Measurements from ENCODE around the gene PRPSAP2. TPM values are rescaled to one million over a fixed set of nuclear protein-coding genes. Genes with fewer than 3 reads are reported as not detected.
A peak's percentile ranks its signal among the peaks of the same experiment; 100 is the strongest.
"Not testable (repeated sequence)": the region's sequence is repeated elsewhere in the genome, so short reads cannot be mapped to it uniquely, and the experiment has no call there.

Gene PRPSAP2
- total RNA-seq, 1 experiment from 2014 or later = 62.9 TPM

DNA sequence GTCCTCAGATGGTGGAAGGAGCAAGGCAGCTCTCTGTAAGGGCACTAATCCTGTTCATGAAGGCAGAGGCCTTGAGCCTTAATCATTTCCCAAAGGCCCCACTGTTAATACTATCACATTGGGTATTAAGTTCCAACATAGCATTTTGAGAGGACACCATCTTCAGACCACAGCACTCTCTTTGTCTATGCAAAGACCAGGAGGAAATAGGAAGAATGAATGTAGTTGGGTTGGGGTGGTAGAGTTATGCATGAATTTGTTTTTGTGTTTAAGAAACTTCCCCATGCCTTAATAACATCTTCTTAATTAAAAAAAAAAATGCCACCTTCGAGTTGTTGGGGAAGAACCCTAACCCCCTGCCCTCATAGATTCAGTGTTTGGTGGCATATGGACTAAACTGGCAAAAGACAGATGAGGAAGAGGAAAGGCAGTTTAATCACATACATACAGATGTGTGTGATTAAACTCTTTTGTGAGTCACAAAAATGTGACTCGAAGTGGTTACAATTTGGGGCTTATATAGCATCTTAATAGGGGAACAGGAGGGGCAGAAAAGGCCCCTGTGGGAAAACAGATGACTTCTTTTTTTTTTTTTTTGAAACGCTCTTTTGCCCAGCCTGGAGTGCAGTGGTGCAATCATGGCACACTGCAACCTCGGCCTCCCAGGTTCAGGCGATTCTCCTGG lies 59.0 kb downstream of the PRPSAP2 start:
- H3K27me3 ChIP-seq (ENCODE audit: control insufficient read depth, insufficient read depth, low read length) = no peaks in the 10 kb centered on the region
- H3K36me3 ChIP-seq (replicated peaks; ENCODE audit: control insufficient read depth, insufficient read depth, low read length) = peaks cover 7% of the 10 kb centered on the region
- H3K4me3 ChIP-seq (ENCODE audit: insufficient read depth, low read depth, low read length) = no peak overlapping the region
- DNase-seq = no peak

DNA sequence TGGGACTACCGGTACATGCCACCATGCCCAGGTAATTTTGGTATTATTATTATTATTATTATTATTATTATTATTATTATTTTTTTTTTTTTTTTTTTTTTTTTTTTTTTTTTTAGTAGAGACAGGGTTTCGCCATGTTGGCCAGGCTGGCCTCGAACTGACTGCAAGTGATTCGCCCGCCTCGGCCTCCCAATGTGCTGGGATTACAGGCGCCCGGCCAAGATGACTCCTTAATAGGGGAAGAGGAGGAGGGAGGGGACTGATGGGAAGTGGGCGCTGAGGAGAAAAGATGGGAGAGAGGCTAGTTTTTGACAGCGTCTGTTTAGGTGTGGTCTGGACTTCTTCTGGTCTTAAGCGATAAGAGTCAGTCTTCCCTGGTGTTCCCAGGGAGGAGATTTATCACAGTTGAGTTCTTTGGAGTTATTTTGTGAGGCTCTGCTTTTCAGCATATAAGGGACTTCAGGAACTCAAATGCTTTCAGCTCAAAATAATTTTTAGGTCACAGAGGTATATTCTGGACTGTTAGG lies 59.6 kb downstream of the PRPSAP2 start:
- Histone ChIP-seq H3K4me3 (ENCODE audit: insufficient read depth, low read depth, low read length) (no peak overlapping the region), H3K27me3 (ENCODE audit: control insufficient read depth, insufficient read depth, low read length) (no peaks in the 10 kb centered on the region), H3K36me3 (replicated peaks; ENCODE audit: control insufficient read depth, insufficient read depth, low read length) (peaks cover 5% of the 10 kb centered on the region)
- no peak for DNase-seq

DNA sequence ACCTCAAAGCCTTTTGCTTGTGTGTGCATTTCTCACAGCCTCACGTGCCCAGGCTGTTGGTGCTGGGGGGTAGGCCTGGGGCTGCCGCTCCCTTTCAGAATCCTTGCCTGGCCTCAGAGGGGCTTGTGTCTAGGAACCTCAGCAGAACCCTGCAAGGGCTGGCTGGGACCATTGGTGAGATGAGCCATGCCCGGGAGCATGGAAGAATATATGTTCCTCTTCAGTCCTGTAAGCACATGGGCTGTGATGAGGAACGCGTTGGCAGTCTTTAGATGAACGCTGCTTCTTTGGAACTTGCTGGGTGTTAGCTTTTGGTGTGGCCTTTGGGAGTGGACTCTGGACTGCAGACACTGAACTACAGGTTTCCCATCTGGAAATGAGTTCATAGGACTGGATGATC lies 62.0 kb downstream of the PRPSAP2 start:
- H3K36me3 ChIP-seq (replicated peaks; ENCODE audit: control insufficient read depth, insufficient read depth, low read length) = peaks cover 5% of the 10 kb centered on the region
- H3K27me3 ChIP-seq (ENCODE audit: control insufficient read depth, insufficient read depth, low read length) = no peaks in the 10 kb centered on the region

DNA sequence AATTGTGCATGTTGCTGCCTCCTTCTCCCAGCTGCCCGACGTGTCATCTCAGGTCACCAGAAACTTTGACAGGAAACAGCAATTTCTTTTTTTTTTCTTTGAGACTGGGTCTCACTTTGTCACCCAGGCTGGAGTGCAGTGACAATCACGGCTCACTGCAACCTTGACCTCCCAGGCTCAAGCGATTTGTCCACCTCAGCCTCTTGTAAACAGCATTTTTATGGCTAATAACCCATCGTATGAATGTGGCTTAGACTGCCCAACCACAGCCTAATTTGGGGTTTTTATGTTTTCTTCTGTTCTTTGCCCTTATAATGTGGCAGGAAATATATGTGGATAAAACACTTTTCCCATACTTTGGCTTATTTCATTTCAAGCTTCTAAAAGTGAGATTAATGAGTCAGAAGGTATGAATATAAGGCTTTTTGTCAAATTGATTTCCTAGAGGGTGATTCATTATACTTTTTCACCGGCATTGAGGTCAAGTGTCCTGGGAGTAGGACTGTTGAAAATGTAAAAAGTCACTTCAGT lies 63.0 kb downstream of the PRPSAP2 start:
- peaks cover 3% of the 10 kb centered on the region for H3K36me3 ChIP-seq (replicated peaks; ENCODE audit: control insufficient read depth, insufficient read depth, low read length)

More for the DNA sequence above, 62.0 kb downstream of the PRPSAP2 start:
- H3K4me3 ChIP-seq (ENCODE audit: insufficient read depth, low read depth, low read length) = no peak overlapping the region
- no peak for DNase-seq

DNA sequence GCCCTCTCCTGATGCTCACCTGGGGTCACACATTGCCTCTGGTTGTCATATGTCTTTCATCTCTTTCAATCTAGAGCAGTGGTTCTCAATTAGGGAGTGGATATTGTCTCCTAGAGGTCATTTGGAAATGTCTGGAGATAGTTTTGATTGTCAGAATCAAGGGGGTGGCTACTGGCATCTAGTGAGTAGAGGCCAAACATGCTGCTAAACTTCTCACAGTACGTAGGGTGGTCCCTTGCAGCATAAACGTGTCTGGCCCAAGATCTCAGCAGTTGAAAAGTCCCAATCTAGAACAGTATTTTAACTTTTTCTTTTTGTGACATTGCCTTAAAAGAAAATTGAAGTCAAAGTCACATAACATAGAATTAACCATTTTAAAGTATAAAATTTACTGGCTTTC lies 63.6 kb downstream of the PRPSAP2 start:
- no peak for DNase-seq
- Histone ChIP-seq H3K36me3 (replicated peaks; ENCODE audit: control insufficient read depth, insufficient read depth, low read length) (peaks cover 3% of the 10 kb centered on the region), H3K27me3 (ENCODE audit: control insufficient read depth, insufficient read depth, low read length) (no peaks in the 10 kb centered on the region), H3K4me3 (ENCODE audit: insufficient read depth, low read depth, low read length) (no peak overlapping the region)

More for the DNA sequence above, 63.0 kb downstream of the PRPSAP2 start:
- DNase-seq = no peak
- Histone ChIP-seq H3K4me3 (ENCODE audit: insufficient read depth, low read depth, low read length) (no peak overlapping the region), H3K27me3 (ENCODE audit: control insufficient read depth, insufficient read depth, low read length) (no peaks in the 10 kb centered on the region)

GRCh38 chr17:18921912-18922451 lies 64.1 kb downstream of the PRPSAP2 start:
- DNase-seq = no peak
- Histone ChIP-seq H3K4me3 (ENCODE audit: insufficient read depth, low read depth, low read length) (no peak overlapping the region), H3K27me3 (ENCODE audit: control insufficient read depth, insufficient read depth, low read length) (no peaks in the 10 kb centered on the region), H3K36me3 (replicated peaks; ENCODE audit: control insufficient read depth, insufficient read depth, low read length) (peaks cover 2% of the 10 kb centered on the region)

- not testable (repeated sequence) for DNase-seq; H3K27me3 ChIP-seq (ENCODE audit: control insufficient read depth, insufficient read depth, low read length); H3K36me3 ChIP-seq (replicated peaks; ENCODE audit: control insufficient read depth, insufficient read depth, low read length); H3K4me3 ChIP-seq (ENCODE audit: insufficient read depth, low read depth, low read length)
These were observed 64.7 kb downstream of the PRPSAP2 start for GRCh38 chr17:18922596-18922995.

DNA sequence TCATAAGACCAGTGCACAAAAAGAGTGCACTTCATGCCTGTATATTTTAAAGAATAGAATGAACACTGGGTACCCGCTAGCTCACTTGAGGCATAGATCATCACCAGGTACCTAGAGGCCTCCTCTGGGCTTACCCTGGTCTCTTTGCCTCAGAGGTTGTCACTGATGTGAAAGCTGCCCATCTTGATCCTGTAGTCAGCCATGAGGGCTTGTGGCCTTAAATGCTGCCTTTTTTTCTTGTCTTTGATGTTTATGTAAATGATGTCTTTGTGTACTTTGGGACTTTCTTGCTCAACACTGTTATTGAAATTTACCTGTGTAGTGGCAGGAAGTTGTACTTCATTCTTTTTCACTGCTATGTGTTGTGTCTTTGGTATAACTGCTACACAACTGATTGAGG lies 67.3 kb downstream of the PRPSAP2 start:
- DNase-seq = no peak
- H3K36me3 ChIP-seq (replicated peaks; ENCODE audit: control insufficient read depth, insufficient read depth, low read length) = peaks cover 3% of the 10 kb centered on the region; the same call in 1 of the 2 replicates
- H3K27me3 ChIP-seq (ENCODE audit: control insufficient read depth, insufficient read depth, low read length) = no peaks in the 10 kb centered on the region
- H3K4me3 ChIP-seq (ENCODE audit: insufficient read depth, low read depth, low read length) = no peak overlapping the region

- Histone ChIP-seq H3K4me3 (ENCODE audit: insufficient read depth, low read depth, low read length) (no peak overlapping the region), H3K36me3 (replicated peaks; ENCODE audit: control insufficient read depth, insufficient read depth, low read length) (peaks cover 5% of the 10 kb centered on the region), H3K27me3 (ENCODE audit: control insufficient read depth, insufficient read depth, low read length) (no peaks in the 10 kb centered on the region)
- DNase-seq = peak; percentile 39
These were observed 70.7 kb downstream of the PRPSAP2 start for GRCh38 chr17:18928628-18929125.

- DNase-seq = no peak
- no peaks in the 10 kb centered on the region for H3K27me3 ChIP-seq (ENCODE audit: control insufficient read depth, insufficient read depth, low read length)
- no peak overlapping the region for H3K4me3 ChIP-seq (ENCODE audit: insufficient read depth, low read depth, low read length)
- peaks cover 5% of the 10 kb centered on the region for H3K36me3 ChIP-seq (replicated peaks; ENCODE audit: control insufficient read depth, insufficient read depth, low read length)
These were observed 74.6 kb downstream of the PRPSAP2 start for GRCh38 chr17:18932360-18933055.

DNA sequence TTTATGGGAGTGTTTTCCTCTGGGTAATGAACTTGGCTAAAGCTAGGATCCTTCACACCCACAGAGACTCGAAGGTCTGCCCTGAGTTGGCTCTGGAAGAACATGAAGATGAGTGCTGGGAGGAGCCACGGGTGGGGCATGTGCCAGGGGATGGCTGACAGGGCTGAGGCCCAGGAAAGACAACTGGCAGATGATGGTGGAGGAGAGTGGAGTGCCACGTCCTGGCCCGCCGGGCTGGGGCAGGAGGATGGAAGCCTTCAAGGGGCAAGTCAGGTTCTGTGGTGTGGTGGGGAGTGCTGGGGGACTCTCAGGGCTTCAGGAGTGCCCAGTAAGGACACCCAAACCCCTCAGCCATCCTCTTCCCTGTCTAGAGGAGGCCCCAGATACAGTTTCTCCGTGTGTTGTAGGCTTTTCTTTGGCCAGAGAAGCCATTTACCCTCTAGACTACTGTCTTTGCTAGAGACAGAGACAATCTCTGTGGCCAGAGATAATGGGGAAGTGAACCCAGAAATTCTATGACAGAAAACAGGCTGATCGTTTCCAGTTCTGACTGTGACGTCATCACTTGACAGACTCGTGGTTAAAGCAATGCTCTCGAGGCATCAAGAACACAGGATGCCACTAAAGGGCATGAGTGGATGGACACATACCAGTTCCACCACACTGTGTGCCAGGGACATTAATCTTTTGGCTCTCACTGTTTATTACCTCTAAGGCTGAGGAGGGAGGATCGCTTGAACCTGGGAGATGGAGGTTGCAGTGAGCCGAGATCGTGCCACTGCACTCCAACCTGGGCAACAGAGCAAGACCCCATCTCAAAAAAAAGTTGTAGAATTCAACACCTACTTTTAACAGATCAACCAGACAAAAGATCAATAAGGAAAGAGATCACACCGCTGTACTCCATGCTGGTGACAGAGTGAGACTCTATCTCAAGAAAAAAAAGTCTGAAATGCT lies 75.4 kb downstream of the PRPSAP2 start:
- peak; percentile 26 for DNase-seq
- H3K36me3 ChIP-seq (replicated peaks; ENCODE audit: control insufficient read depth, insufficient read depth, low read length) = peaks cover 5% of the 10 kb centered on the region
- no peak overlapping the region for H3K4me3 ChIP-seq (ENCODE audit: insufficient read depth, low read depth, low read length)
- no peaks in the 10 kb centered on the region for H3K27me3 ChIP-seq (ENCODE audit: control insufficient read depth, insufficient read depth, low read length)

GRCh38 chr17:18937981-18938691 lies 80.2 kb downstream of the PRPSAP2 start:
- no peaks in the 10 kb centered on the region for H3K36me3 ChIP-seq (replicated peaks; ENCODE audit: control insufficient read depth, insufficient read depth, low read length)
- no peaks in the 10 kb centered on the region for H3K27me3 ChIP-seq (ENCODE audit: control insufficient read depth, insufficient read depth, low read length)
- DNase-seq = no peak
- H3K4me3 ChIP-seq (ENCODE audit: insufficient read depth, low read depth, low read length) = no peak overlapping the region

DNA sequence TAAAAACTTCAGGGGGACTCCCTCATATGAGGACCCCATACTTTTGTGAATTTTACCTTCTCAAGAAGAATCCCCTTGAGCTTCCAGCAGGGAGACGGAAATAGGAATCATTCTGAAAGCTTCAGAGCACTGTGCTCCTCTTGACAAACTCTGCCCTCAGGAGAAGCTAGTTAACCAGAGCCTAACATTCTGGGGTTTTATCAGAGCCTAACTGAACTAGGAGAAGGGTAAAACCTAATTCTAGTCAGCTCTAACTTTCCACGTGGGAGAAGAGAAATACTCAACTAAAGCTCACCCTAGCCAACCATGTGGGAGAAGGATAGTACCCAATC lies 80.7 kb downstream of the PRPSAP2 start:
- no peaks in the 10 kb centered on the region for H3K36me3 ChIP-seq (replicated peaks; ENCODE audit: control insufficient read depth, insufficient read depth, low read length)
- no peaks in the 10 kb centered on the region for H3K27me3 ChIP-seq (ENCODE audit: control insufficient read depth, insufficient read depth, low read length)
- no peak overlapping the region for H3K4me3 ChIP-seq (ENCODE audit: insufficient read depth, low read depth, low read length)
- no peak for DNase-seq

All from H7 (cell line).